ENCODE results near the gene PSMB7. TPM values are rescaled to one million over a fixed set of nuclear protein-coding genes. Genes with fewer than 3 reads are reported as not detected.

The PSMB7 gene
- total and polyA plus RNA-seq, 2 of the 8 experiments (the other 6 are each of a cell fraction or from before 2014, with no cell fraction given), result 222 to 357 TPM

- CTCF ChIA-PET (ENCODE audit: partially characterized antibody), result interaction anchor here (0.7 to 1.9 kb wide), 7 partner anchors 22 to 216 kb away, joined by 3 to 4 read pairs (median 3); no protein-coding TSS in a partner anchor
- FAIRE-seq, result no peak
- WGBS, 2 experiments (ENCODE audit: extremely low coverage in 1 of 2, insufficient coverage in 1 of 2, insufficient read length in 1 of 2, insufficient replicate concordance in 2 of 2, low coverage in 1 of 2, low lambda C conversion rate in 2 of 2, missing lambda C conversion rate in 1 of 2), result 66% methylated on average over 14 of the region's 26 CpGs; no CpG with 5 or more reads in 1 of the 2 experiments
Observed at GRCh38 chr9:124342776-124343485, 72.3 kb downstream of the PSMB7 start.

More at GRCh38 chr9:124342776-124343485, 72.3 kb downstream of the PSMB7 start:
- Histone ChIP-seq H3K23ac (ENCODE audit: insufficient read length) (no peak overlapping the region), H3K27ac (ENCODE audit: low read depth, low read length) (no peak overlapping the region), H3K4me2 (ENCODE audit: insufficient read depth in 1 of 2, low read depth in 2 of 2, low read length in 2 of 2) (peak overlapping the region in 1 of 2 experiments; percentile 33; a peak in 1 of 4 replicates), H2AFZ (ENCODE audit: low read length) (no peak overlapping the region), H3K14ac (ENCODE audit: insufficient read length) (no peak overlapping the region), H3K9me3 (ENCODE audit: insufficient read depth in 2 of 2, low read depth in 1 of 2, low read length in 1 of 2) (no peaks in the 10 kb centered on the region), H4K91ac (replicated peaks; ENCODE audit: insufficient read length, low read length) (peak overlapping the region; percentile 15), H3K4me3 (ENCODE audit: extremely low read depth in 1 of 4, insufficient read depth in 2 of 4, low read depth in 3 of 4, low read length in 4 of 4) (no peak overlapping the region), H3K4me1 (replicated peaks in 1 of 4; ENCODE audit: control insufficient read depth in 3 of 4, insufficient read depth in 4 of 4, low read length in 3 of 4) (peaks cover 0 to 22% (median 12%) of the 10 kb centered on the region in 4 experiments; a peak in 5 of 7 replicates), H3K4ac (replicated peaks; ENCODE audit: insufficient read length, low read depth, low read length) (no peak overlapping the region), H4K8ac (ENCODE audit: extremely low read depth, insufficient read depth, low read length) (peak overlapping the region; percentile 53), H3K27me3 (replicated peaks in 1 of 4; ENCODE audit: control insufficient read depth in 3 of 4, extremely low read depth in 1 of 4, insufficient read depth in 3 of 4, low read length in 3 of 4) (no peaks in the 10 kb centered on the region), H4K20me1 (replicated peaks in 1 of 2; ENCODE audit: control insufficient read depth in 1 of 2, insufficient read depth in 2 of 2, low read length in 2 of 2) (peaks cover 3 to 20% of the 10 kb centered on the region in 2 experiments), H3K79me2 (ENCODE audit: control insufficient read depth in 1 of 2, insufficient read depth in 2 of 2, low read length in 2 of 2) (no peaks in the 10 kb centered on the region), H2BK12ac (ENCODE audit: low read depth, low read length) (0 out of 2 replicates have a peak overlapping the region, but pooled peaks have one; percentile 50), H3K9ac (replicated peaks in 1 of 4; ENCODE audit: extremely low read depth in 1 of 4, low read depth in 3 of 4, low read length in 3 of 4) (no peak overlapping the region), H2BK5ac (ENCODE audit: low read depth, low read length) (no peak overlapping the region), H3K79me1 (ENCODE audit: low read depth, low read length) (no peaks in the 10 kb centered on the region), H2BK20ac (ENCODE audit: low read length) (no peak overlapping the region), H2BK15ac (ENCODE audit: low read length) (peak overlapping the region; percentile 95; the same call in 1 of the 2 replicates), H3K56ac (replicated peaks; ENCODE audit: insufficient read length, low read depth, low read length) (no peak overlapping the region), H3K36me3 (ENCODE audit: control insufficient read depth in 2 of 4, insufficient read depth in 4 of 4, low read length in 3 of 4) (no peaks in the 10 kb centered on the region), H3K23me2 (ENCODE audit: low read depth, low read length) (no peaks in the 10 kb centered on the region), H4K5ac (ENCODE audit: insufficient read length, low read depth, low read length) (no peak overlapping the region), H2BK120ac (replicated peaks; ENCODE audit: low read depth, low read length) (no peak overlapping the region), H2AK5ac (ENCODE audit: low read depth, low read length) (0 out of 2 replicates have a peak overlapping the region, but pooled peaks have one; percentile 48), H3K18ac (ENCODE audit: extremely low read depth, low read length) (peak overlapping the region; percentile 78; the same call in 1 of the 2 replicates)
- POLR2A ChIA-PET (ENCODE audit: partially characterized antibody), result interaction anchor here (1.2 kb wide), 1 partner anchor 10 kb away, joined by 3 read pairs; no protein-coding TSS in a partner anchor
- TF ChIP-seq RXRA (IDR thresholded peaks at IDR 0.05; ENCODE audit: insufficient read depth, low read depth, low read length) (no peak), NANOG (IDR thresholded peaks at IDR 0.05; ENCODE audit: insufficient read depth, low read depth, low read length, poor library complexity, severe bottlenecking) (no peak), CBX8 (IDR thresholded peaks at IDR 0.05; ENCODE audit: borderline replicate concordance, low read depth, low read length) (no peak), TCF12 (IDR thresholded peaks at IDR 0.05; ENCODE audit: low read depth, low read length) (no peak), RAD21 (IDR thresholded peaks at IDR 0.05 in 1 of 2, conservative IDR thresholded peaks at IDR 0.05 in 1 of 2; ENCODE audit: low read depth in 2 of 2, low read length in 2 of 2) (no peak), SRF (IDR thresholded peaks at IDR 0.05; ENCODE audit: low read depth, low read length) (no peak), SP1 (IDR thresholded peaks at IDR 0.05; ENCODE audit: low read depth, low read length) (no peak), FOSL1 (IDR thresholded peaks at IDR 0.05; ENCODE audit: insufficient read depth, low read depth, low read length) (no peak)
- TF ChIP-seq, protein P1, sequence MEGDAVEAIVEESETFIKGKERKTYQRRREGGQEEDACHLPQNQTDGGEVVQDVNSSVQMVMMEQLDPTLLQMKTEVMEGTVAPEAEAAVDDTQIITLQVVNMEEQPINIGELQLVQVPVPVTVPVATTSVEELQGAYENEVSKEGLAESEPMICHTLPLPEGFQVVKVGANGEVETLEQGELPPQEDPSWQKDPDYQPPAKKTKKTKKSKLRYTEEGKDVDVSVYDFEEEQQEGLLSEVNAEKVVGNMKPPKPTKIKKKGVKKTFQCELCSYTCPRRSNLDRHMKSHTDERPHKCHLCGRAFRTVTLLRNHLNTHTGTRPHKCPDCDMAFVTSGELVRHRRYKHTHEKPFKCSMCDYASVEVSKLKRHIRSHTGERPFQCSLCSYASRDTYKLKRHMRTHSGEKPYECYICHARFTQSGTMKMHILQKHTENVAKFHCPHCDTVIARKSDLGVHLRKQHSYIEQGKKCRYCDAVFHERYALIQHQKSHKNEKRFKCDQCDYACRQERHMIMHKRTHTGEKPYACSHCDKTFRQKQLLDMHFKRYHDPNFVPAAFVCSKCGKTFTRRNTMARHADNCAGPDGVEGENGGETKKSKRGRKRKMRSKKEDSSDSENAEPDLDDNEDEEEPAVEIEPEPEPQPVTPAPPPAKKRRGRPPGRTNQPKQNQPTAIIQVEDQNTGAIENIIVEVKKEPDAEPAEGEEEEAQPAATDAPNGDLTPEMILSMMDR (IDR thresholded peaks at IDR 0.05; ENCODE audit: control extremely low read depth in 1 of 3, insufficient read depth in 1 of 3, low read depth in 1 of 3, low read length in 3 of 3), result no peak
- no peak for DNase-seq (ENCODE audit: low read depth in 1 of 2, low spot score in 2 of 2)

Data from H1 (cell line).